ENCODE results near the gene EXD1.

EXD1 gene

GRCh38 chr15:41169781-41170180 is 60.8 kb downstream of the EXD1 start:
- H3F3A ChIP-seq (ENCODE audit: insufficient read depth, low read length), result no peaks in the 10 kb centered on the region
- H3K9ac ChIP-seq (ENCODE audit: low read length), result no peak overlapping the region
- no peaks in the 10 kb centered on the region for H3K4me1 ChIP-seq (ENCODE audit: low read length)
- no peak overlapping the region for H3K27ac ChIP-seq (ENCODE audit: low read length)
- H4K20me1 ChIP-seq (ENCODE audit: insufficient read depth, low read length), result no peaks in the 10 kb centered on the region
- H3K9me2 ChIP-seq (replicated peaks; ENCODE audit: insufficient read depth, low read length), result no peaks in the 10 kb centered on the region
- H3K4me2 ChIP-seq (ENCODE audit: low read depth, low read length), result no peak overlapping the region
- no peaks in the 10 kb centered on the region for H3K79me2 ChIP-seq (ENCODE audit: low read length)
- TF ChIP-seq EZH2phosphoT487 (IDR thresholded peaks at IDR 0.05; ENCODE audit: low read length), result no peak
- TF ChIP-seq, protein P1, sequence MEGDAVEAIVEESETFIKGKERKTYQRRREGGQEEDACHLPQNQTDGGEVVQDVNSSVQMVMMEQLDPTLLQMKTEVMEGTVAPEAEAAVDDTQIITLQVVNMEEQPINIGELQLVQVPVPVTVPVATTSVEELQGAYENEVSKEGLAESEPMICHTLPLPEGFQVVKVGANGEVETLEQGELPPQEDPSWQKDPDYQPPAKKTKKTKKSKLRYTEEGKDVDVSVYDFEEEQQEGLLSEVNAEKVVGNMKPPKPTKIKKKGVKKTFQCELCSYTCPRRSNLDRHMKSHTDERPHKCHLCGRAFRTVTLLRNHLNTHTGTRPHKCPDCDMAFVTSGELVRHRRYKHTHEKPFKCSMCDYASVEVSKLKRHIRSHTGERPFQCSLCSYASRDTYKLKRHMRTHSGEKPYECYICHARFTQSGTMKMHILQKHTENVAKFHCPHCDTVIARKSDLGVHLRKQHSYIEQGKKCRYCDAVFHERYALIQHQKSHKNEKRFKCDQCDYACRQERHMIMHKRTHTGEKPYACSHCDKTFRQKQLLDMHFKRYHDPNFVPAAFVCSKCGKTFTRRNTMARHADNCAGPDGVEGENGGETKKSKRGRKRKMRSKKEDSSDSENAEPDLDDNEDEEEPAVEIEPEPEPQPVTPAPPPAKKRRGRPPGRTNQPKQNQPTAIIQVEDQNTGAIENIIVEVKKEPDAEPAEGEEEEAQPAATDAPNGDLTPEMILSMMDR (IDR thresholded peaks at IDR 0.05; ENCODE audit: low read length), result no peak
- TF ChIP-seq EZH2 (optimal IDR thresholded peaks at IDR 0.05; ENCODE audit: low read depth, low read length), result no peak
- no peaks in the 10 kb centered on the region for H3K36me3 ChIP-seq (replicated peaks; ENCODE audit: insufficient read depth, low read length)
- no peaks in the 10 kb centered on the region for H3K9me3 ChIP-seq (replicated peaks; ENCODE audit: insufficient read depth, low read length)
- H3K27me3 ChIP-seq (replicated peaks; ENCODE audit: insufficient read depth, low read length), result no peaks in the 10 kb centered on the region
- H2AFZ ChIP-seq (ENCODE audit: low read length), result no peak overlapping the region
- no peak overlapping the region for H3K4me3 ChIP-seq (ENCODE audit: low read length)
- DNase-seq, result no peak

- no peak for DNase-seq
- TF ChIP-seq, protein P1 (IDR thresholded peaks at IDR 0.05; ENCODE audit: low read length), result no peak
- TF ChIP-seq EZH2 (optimal IDR thresholded peaks at IDR 0.05; ENCODE audit: low read depth, low read length), result no peak
- no peak for TF ChIP-seq EZH2phosphoT487 (IDR thresholded peaks at IDR 0.05; ENCODE audit: low read length)
These were observed 61.5 kb downstream of the EXD1 start for GRCh38 chr15:41169086-41169485.

GRCh38 chr15:41161736-41162135 is 68.8 kb downstream of the EXD1 start:
- Histone ChIP-seq H3K4me3 (ENCODE audit: low read length) (no peak overlapping the region), H3K36me3 (replicated peaks; ENCODE audit: insufficient read depth, low read length) (no peaks in the 10 kb centered on the region), H3K9me2 (replicated peaks; ENCODE audit: insufficient read depth, low read length) (no peaks in the 10 kb centered on the region), H3K9ac (ENCODE audit: low read length) (no peak overlapping the region), H3K27me3 (replicated peaks; ENCODE audit: insufficient read depth, low read length) (no peaks in the 10 kb centered on the region), H2AFZ (ENCODE audit: low read length) (no peak overlapping the region), H3K79me2 (ENCODE audit: low read length) (no peaks in the 10 kb centered on the region), H3K4me1 (ENCODE audit: low read length) (no peaks in the 10 kb centered on the region), H3F3A (ENCODE audit: insufficient read depth, low read length) (no peaks in the 10 kb centered on the region), H3K27ac (ENCODE audit: low read length) (no peak overlapping the region), H3K9me3 (replicated peaks; ENCODE audit: insufficient read depth, low read length) (no peaks in the 10 kb centered on the region), H3K4me2 (ENCODE audit: low read depth, low read length) (no peak overlapping the region), H4K20me1 (ENCODE audit: insufficient read depth, low read length) (no peaks in the 10 kb centered on the region)
- TF ChIP-seq EZH2 (optimal IDR thresholded peaks at IDR 0.05; ENCODE audit: low read depth, low read length), result no peak
- TF ChIP-seq EZH2phosphoT487 (IDR thresholded peaks at IDR 0.05; ENCODE audit: low read length), result no peak
- TF ChIP-seq, protein P1 (IDR thresholded peaks at IDR 0.05; ENCODE audit: low read length), result no peak
- DNase-seq, result no peak

More at GRCh38 chr15:41169086-41169485, 61.5 kb downstream of the EXD1 start:
- Histone ChIP-seq H3K27ac (ENCODE audit: low read length) (no peak overlapping the region), H3K4me3 (ENCODE audit: low read length) (no peak overlapping the region), H2AFZ (ENCODE audit: low read length) (no peak overlapping the region), H3K4me2 (ENCODE audit: low read depth, low read length) (no peak overlapping the region), H3K27me3 (replicated peaks; ENCODE audit: insufficient read depth, low read length) (no peaks in the 10 kb centered on the region), H3K9me2 (replicated peaks; ENCODE audit: insufficient read depth, low read length) (no peaks in the 10 kb centered on the region), H3F3A (ENCODE audit: insufficient read depth, low read length) (no peaks in the 10 kb centered on the region), H3K4me1 (ENCODE audit: low read length) (no peaks in the 10 kb centered on the region), H4K20me1 (ENCODE audit: insufficient read depth, low read length) (no peaks in the 10 kb centered on the region), H3K79me2 (ENCODE audit: low read length) (no peaks in the 10 kb centered on the region), H3K9me3 (replicated peaks; ENCODE audit: insufficient read depth, low read length) (no peaks in the 10 kb centered on the region), H3K36me3 (replicated peaks; ENCODE audit: insufficient read depth, low read length) (no peaks in the 10 kb centered on the region), H3K9ac (ENCODE audit: low read length) (no peak overlapping the region)
